ENCODE results near the gene AR. TPM values are rescaled to one million over a fixed set of nuclear protein-coding genes. Genes with fewer than 3 reads are reported as not detected.

The AR gene
- total and polyA plus RNA-seq, 10 of the 15 experiments (the other 5 are each of a cell fraction or from before 2014, with no cell fraction given): 0.07 to 0.09 (median 0.08) TPM; not detected in 7

GRCh38 chrX:67587946-67588624 lies 44.3 kb downstream of the AR start:
- no peaks in the 10 kb centered on the region for H3K9me3 ChIP-seq (replicated peaks; ENCODE audit: control insufficient read depth, insufficient read depth, low read length)
- no peak for DNase-seq (ENCODE audit: low read depth, low spot score)
- ChIA-PET SMC1A (ENCODE audit: uncharacterized antibody, unreplicated experiment) (no interaction called here), CTCF (no interaction called here), POLR2A (no interaction called here), RAD21 (ENCODE audit: unreplicated experiment) (no interaction called here)
- no peaks in the 10 kb centered on the region for H3K4me1 ChIP-seq (ENCODE audit: control insufficient read depth, insufficient read depth, low read length)
- no TSS peak for BruUV-seq (replicated peaks)
- no peak overlapping the region for H3K27ac ChIP-seq (ENCODE audit: control insufficient read depth, insufficient read depth)
- in situ Hi-C loops (cut with MboI) (no loop called here), intact Hi-C loops (cut with micrococcal nuclease; ENCODE audit: unreplicated experiment) (no loop called here)
- H3K79me2 ChIP-seq (ENCODE audit: control insufficient read depth, insufficient read depth, low read length): no peaks in the 10 kb centered on the region
- no peak for ATAC-seq
- no peak overlapping the region for H3K4me2 ChIP-seq (ENCODE audit: control insufficient read depth, insufficient read depth)
- no peak overlapping the region for H2AFZ ChIP-seq (ENCODE audit: control insufficient read depth, low read depth, low read length)
- no peaks in the 10 kb centered on the region for H3K27me3 ChIP-seq (replicated peaks in 1 of 2; ENCODE audit: control insufficient read depth in 2 of 2, insufficient read depth in 2 of 2, low read length in 1 of 2)
- FAIRE-seq: no peak
- no peaks in the 10 kb centered on the region for H4K20me1 ChIP-seq (ENCODE audit: control insufficient read depth, insufficient read depth)
- no peak overlapping the region for H3K9ac ChIP-seq (ENCODE audit: control insufficient read depth, insufficient read depth, low read length)
- no peaks in the 10 kb centered on the region for H3K36me3 ChIP-seq (ENCODE audit: control insufficient read depth in 2 of 2, insufficient read depth in 2 of 2, low read length in 1 of 2)
- WGBS (ENCODE audit: insufficient coverage, insufficient replicate concordance, low lambda C conversion rate, missing lambda C conversion rate): 13% methylated on average over 3 of the region's 3 CpGs
- H3K4me3 ChIP-seq: no peak overlapping the region
- TF ChIP-seq GATAD2B (conservative IDR thresholded peaks at IDR 0.05; ENCODE audit: low read depth) (no peak), WRNIP1 (IDR thresholded peaks at IDR 0.05; ENCODE audit: borderline replicate concordance, low read depth, low read length) (no peak)

- no TSS peak for BruUV-seq (replicated peaks)
- in situ Hi-C loops (cut with MboI) (no loop called here), intact Hi-C loops (cut with micrococcal nuclease; ENCODE audit: unreplicated experiment) (no loop called here)
- no peak for FAIRE-seq
- ChIA-PET POLR2A (no interaction called here), CTCF (no interaction called here), RAD21 (ENCODE audit: unreplicated experiment) (no interaction called here), SMC1A (ENCODE audit: uncharacterized antibody, unreplicated experiment) (no interaction called here)
- Histone ChIP-seq H3K4me1 (ENCODE audit: control insufficient read depth, insufficient read depth, low read length) (no peaks in the 10 kb centered on the region), H4K20me1 (ENCODE audit: control insufficient read depth, insufficient read depth) (no peaks in the 10 kb centered on the region), H3K36me3 (ENCODE audit: control insufficient read depth in 2 of 2, insufficient read depth in 2 of 2, low read length in 1 of 2) (no peaks in the 10 kb centered on the region), H3K79me2 (ENCODE audit: control insufficient read depth, insufficient read depth, low read length) (no peaks in the 10 kb centered on the region), H3K27me3 (replicated peaks in 1 of 2; ENCODE audit: control insufficient read depth in 2 of 2, insufficient read depth in 2 of 2, low read length in 1 of 2) (no peaks in the 10 kb centered on the region), H3K27ac (ENCODE audit: control insufficient read depth, insufficient read depth) (no peak overlapping the region), H3K4me3 (no peak overlapping the region), H2AFZ (ENCODE audit: control insufficient read depth, low read depth, low read length) (no peak overlapping the region), H3K4me2 (ENCODE audit: control insufficient read depth, insufficient read depth) (no peak overlapping the region), H3K9ac (ENCODE audit: control insufficient read depth, insufficient read depth, low read length) (no peak overlapping the region), H3K9me3 (replicated peaks; ENCODE audit: control insufficient read depth, insufficient read depth, low read length) (no peaks in the 10 kb centered on the region)
- no peak for DNase-seq (ENCODE audit: low read depth, low spot score)
- no peak for ATAC-seq
- WGBS (ENCODE audit: insufficient coverage, insufficient replicate concordance, low lambda C conversion rate, missing lambda C conversion rate): 0% methylated on average over 3 of the region's 3 CpGs
- no peak for TF ChIP-seq WRNIP1 (IDR thresholded peaks at IDR 0.05; ENCODE audit: borderline replicate concordance, low read depth, low read length)
- TF ChIP-seq USF2 (IDR thresholded peaks at IDR 0.05; ENCODE audit: borderline replicate concordance, low read depth, low read length): no peak
- no peak for TF ChIP-seq E2F8 (IDR thresholded peaks at IDR 0.05; ENCODE audit: low read depth, partially characterized antibody)
- no peak for TF ChIP-seq EGR1 (IDR thresholded peaks at IDR 0.05; ENCODE audit: borderline replicate concordance in 1 of 2, low read depth in 2 of 2, low read length in 2 of 2)
- TF ChIP-seq GATAD2B (conservative IDR thresholded peaks at IDR 0.05; ENCODE audit: low read depth): no peak
- TF ChIP-seq PKNOX1 (IDR thresholded peaks at IDR 0.05): no peak
- no peak for TF ChIP-seq YBX1 (IDR thresholded peaks at IDR 0.05)
Measured at GRCh38 chrX:67596839-67597790, 53.3 kb downstream of the AR start.

All from GM12878 (cell line).